Esophagus squamous epithelium (tissue), 4 donors: ENCODE data around the gene NTNG2.

Experiments
- POLR2A ChIP-seq, 4 donors: fragments of 450-650 bp; IDR thresholded peaks; one replicate each; pipeline ENCODE4 v1.6.1; 2017; ENCODE audit warnings: antibody characterized with exemption in 4 of 4, mild to moderate bottlenecking in 4 of 4, moderate library complexity in 3 of 4
- TF ChIP-seq, protein P1 (sequence below), 6 experiments: fragments of 450-650 bp in 4 of 6; fragments of 200-600 bp in 2 of 6; sonication (generic) in 2 of 6; IDR thresholded peaks; one replicate each; pipeline ENCODE4 v1.5.1; 2016 to 2019; ENCODE audit warnings: antibody characterized with exemption in 6 of 6, mild to moderate bottlenecking in 4 of 6, moderate library complexity in 4 of 6

DNA sequence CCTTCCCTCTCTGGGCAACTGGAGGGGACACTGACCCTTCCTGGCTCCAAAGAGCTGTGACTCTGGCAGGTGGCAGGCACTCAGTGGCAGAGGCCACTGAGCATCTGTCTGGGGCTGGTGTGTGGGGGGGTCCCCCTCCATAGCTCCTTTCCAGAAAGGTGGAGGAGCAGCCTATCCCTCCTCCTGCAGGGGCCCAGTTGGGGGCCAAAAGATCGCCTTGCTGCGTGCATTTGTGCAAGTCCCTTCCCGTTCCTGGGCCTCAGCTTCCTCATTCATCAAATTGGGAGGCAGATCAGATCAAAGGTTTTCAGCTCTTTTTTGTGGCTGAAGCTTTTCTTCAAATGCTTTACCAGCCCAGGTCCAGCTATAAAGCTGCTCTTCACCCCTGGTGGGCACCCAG is 77.7 kb downstream of the NTNG2 start:
- TF ChIP-seq, protein P1, sequence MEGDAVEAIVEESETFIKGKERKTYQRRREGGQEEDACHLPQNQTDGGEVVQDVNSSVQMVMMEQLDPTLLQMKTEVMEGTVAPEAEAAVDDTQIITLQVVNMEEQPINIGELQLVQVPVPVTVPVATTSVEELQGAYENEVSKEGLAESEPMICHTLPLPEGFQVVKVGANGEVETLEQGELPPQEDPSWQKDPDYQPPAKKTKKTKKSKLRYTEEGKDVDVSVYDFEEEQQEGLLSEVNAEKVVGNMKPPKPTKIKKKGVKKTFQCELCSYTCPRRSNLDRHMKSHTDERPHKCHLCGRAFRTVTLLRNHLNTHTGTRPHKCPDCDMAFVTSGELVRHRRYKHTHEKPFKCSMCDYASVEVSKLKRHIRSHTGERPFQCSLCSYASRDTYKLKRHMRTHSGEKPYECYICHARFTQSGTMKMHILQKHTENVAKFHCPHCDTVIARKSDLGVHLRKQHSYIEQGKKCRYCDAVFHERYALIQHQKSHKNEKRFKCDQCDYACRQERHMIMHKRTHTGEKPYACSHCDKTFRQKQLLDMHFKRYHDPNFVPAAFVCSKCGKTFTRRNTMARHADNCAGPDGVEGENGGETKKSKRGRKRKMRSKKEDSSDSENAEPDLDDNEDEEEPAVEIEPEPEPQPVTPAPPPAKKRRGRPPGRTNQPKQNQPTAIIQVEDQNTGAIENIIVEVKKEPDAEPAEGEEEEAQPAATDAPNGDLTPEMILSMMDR (IDR thresholded peaks at IDR 0.05): no peak
- no peak for TF ChIP-seq POLR2A (IDR thresholded peaks at IDR 0.05)
